MCF 10A (cell line): ENCODE data around the gene ZNF71. TPM values are rescaled to one million over a fixed set of nuclear protein-coding genes. Genes with fewer than 3 reads are reported as not detected.

Experiments used
- BruUV-seq: library from RNA; stranded (reverse); fragments of 400-500 nt; replicated peaks from 2 replicates; lab custom pipeline; 2021; lab: Mats Ljungman, UMichigan
- CTCF ChIA-PET: fragments of 300-600 bp; sonication (Branson Sonifier 250); formaldehyde crosslinking; extraction: SDS; loops from one replicate; lab custom pipeline; 2021; ENCODE audit warnings: antibody characterized with exemption, inconsistent platforms; lab: Yijun Ruan, JAX
- POLR2A ChIA-PET: fragments of 300-600, 350-650 bp; sonication (Branson Sonifier 250); formaldehyde crosslinking; extraction: SDS; loops from one replicate; lab custom pipeline; 2020; ENCODE audit warnings: antibody characterized with exemption, inconsistent platforms; lab: Yijun Ruan, JAX
- DNase-seq: peaks from one replicate; pipeline ENCODE4 v3.0.0-alpha.2; 2018; ENCODE audit not compliant: unreplicated experiment
- H3K27ac Mint-ChIP-seq: one replicate; pipeline ENCODE4 v1.8.0; 2022; ENCODE audit warnings: mild to moderate bottlenecking, low read depth, mixed read lengths; ENCODE audit not compliant: unreplicated experiment
- H3K27me3 Mint-ChIP-seq: one replicate; pipeline ENCODE4 v1.8.0; 2022; ENCODE audit warnings: mixed read lengths; ENCODE audit not compliant: insufficient read depth, unreplicated experiment
- H3K36me3 Mint-ChIP-seq: one replicate; pipeline ENCODE4 v1.8.0; 2022; ENCODE audit warnings: mild to moderate bottlenecking, moderate library complexity, mixed read lengths; ENCODE audit not compliant: insufficient read depth, unreplicated experiment
- H3K4me1 Mint-ChIP-seq: one replicate; pipeline ENCODE4 v1.8.0; 2022; ENCODE audit warnings: mixed read lengths; ENCODE audit not compliant: insufficient read depth, unreplicated experiment
- H3K4me3 Mint-ChIP-seq: one replicate; pipeline ENCODE4 v1.8.0; 2022; ENCODE audit warnings: mild to moderate bottlenecking, moderate library complexity, mixed read lengths; ENCODE audit not compliant: unreplicated experiment
- H3K9me3 Mint-ChIP-seq: one replicate; pipeline ENCODE4 v1.8.0; 2022; ENCODE audit warnings: mixed read lengths; ENCODE audit not compliant: unreplicated experiment
- CTCF ChIP-seq: fragments of 200-600 bp; IDR thresholded peaks from one replicate; pipeline ENCODE4 v1.8.0; 2022; ENCODE audit warnings: antibody characterized with exemption, mild to moderate bottlenecking; ENCODE audit not compliant: unreplicated experiment
- intact Hi-C: fragments of 100-400 bp; cut with micrococcal nuclease; formaldehyde crosslinking; loops from 2 replicates; pipeline ENCODE4 v1.14.1; 2022
- total RNA-seq: library from RNA; stranded (reverse); gene quantifications from 2 replicates; pipeline ENCODE4 v1.2.3, GENCODE V29; 2022

Gene ZNF71
- total RNA-seq, 1 experiment from 2014 or later, result 4.0 TPM

GRCh38 chr19:56643460-56643955 is 48.4 kb downstream of the ZNF71 start:
- ChIA-PET POLR2A (no interaction called here), CTCF (no interaction called here)
- Mint-ChIP-seq H3K9me3 (peaks cover 58% of the 10 kb centered on the region), H3K27me3 (no peaks in the 10 kb centered on the region), H3K4me1 (no peaks in the 10 kb centered on the region), H3K4me3 (no peak overlapping the region), H3K27ac (no peak overlapping the region), H3K36me3 (peaks cover 7% of the 10 kb centered on the region)
- TF ChIP-seq CTCF, result no peak
- intact Hi-C loops, result no loop called here
- DNase-seq, result no peak
- no TSS peak for BruUV-seq

- intact Hi-C loops, result no loop called here
- no peaks in the 10 kb centered on the region for H3K27me3 Mint-ChIP-seq
- POLR2A ChIA-PET, result no interaction called here
- no peaks in the 10 kb centered on the region for H3K4me1 Mint-ChIP-seq
- DNase-seq, result no peak
- CTCF ChIA-PET, result no interaction called here
- H3K36me3 Mint-ChIP-seq, result no peaks in the 10 kb centered on the region
- H3K27ac Mint-ChIP-seq, result no peak overlapping the region
- H3K4me3 Mint-ChIP-seq, result no peak overlapping the region
- no TSS peak for BruUV-seq
- no peak for TF ChIP-seq CTCF
- H3K9me3 Mint-ChIP-seq, result peaks cover 46% of the 10 kb centered on the region
Observed at GRCh38 chr19:56654151-56654550, 59.0 kb downstream of the ZNF71 start.

- Mint-ChIP-seq H3K27me3 (no peaks in the 10 kb centered on the region), H3K9me3 (peaks cover 15% of the 10 kb centered on the region), H3K27ac (no peak overlapping the region), H3K36me3 (peaks cover 5% of the 10 kb centered on the region), H3K4me1 (no peaks in the 10 kb centered on the region), H3K4me3 (no peak overlapping the region)
- TF ChIP-seq CTCF, result no peak
- CTCF ChIA-PET, result no interaction called here
- BruUV-seq, result no TSS peak
- POLR2A ChIA-PET, result no interaction called here
- intact Hi-C loops, result no loop called here
- peak; percentile 0 for DNase-seq
Observed at GRCh38 chr19:56660381-56661107, 65.4 kb downstream of the ZNF71 start.

DNA sequence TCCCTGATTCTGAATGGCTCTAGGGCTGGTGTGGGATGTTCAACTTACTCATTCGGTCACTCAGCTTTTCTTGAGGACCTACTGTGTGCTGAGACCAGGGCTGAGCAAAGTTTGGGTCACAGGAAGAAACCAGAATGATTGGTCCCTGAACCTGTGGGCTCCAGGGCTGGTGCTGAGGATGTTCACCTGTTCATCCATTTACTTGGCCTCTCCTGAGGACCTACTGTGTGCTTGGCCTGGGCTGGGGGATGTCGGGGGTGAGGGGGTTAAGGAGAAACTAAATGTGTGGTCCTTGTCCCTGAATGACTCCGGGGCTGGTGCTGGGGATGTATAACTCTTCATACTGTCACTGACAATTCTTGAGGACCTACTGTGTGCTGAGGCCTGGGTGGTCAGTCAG is 66.1 kb downstream of the ZNF71 start:
- intact Hi-C loops, result no loop called here
- peaks cover 15% of the 10 kb centered on the region for H3K9me3 Mint-ChIP-seq
- peaks cover 5% of the 10 kb centered on the region for H3K36me3 Mint-ChIP-seq
- BruUV-seq, result no TSS peak
- no peaks in the 10 kb centered on the region for H3K27me3 Mint-ChIP-seq
- ChIA-PET CTCF (interaction anchor here (0.6 kb wide), 1 partner anchor 447 kb away, joined by 3 read pairs; no protein-coding TSS in a partner anchor), POLR2A (no interaction called here)
- no peak overlapping the region for H3K27ac Mint-ChIP-seq
- H3K4me3 Mint-ChIP-seq, result no peak overlapping the region
- no peak for DNase-seq
- no peak for TF ChIP-seq CTCF
- H3K4me1 Mint-ChIP-seq, result no peaks in the 10 kb centered on the region
